ENCODE data around the gene LMBR1L. TPM values are rescaled to one million over a fixed set of nuclear protein-coding genes. Genes with fewer than 3 reads are reported as not detected.
A peak's percentile ranks its signal among the peaks of the same experiment; 100 is the strongest.

Gene LMBR1L
- total and polyA plus RNA-seq, 2 of the 13 experiments (the other 11 are each of a cell fraction or from before 2014, with no cell fraction given): 12.2 to 65.9 TPM

DNA sequence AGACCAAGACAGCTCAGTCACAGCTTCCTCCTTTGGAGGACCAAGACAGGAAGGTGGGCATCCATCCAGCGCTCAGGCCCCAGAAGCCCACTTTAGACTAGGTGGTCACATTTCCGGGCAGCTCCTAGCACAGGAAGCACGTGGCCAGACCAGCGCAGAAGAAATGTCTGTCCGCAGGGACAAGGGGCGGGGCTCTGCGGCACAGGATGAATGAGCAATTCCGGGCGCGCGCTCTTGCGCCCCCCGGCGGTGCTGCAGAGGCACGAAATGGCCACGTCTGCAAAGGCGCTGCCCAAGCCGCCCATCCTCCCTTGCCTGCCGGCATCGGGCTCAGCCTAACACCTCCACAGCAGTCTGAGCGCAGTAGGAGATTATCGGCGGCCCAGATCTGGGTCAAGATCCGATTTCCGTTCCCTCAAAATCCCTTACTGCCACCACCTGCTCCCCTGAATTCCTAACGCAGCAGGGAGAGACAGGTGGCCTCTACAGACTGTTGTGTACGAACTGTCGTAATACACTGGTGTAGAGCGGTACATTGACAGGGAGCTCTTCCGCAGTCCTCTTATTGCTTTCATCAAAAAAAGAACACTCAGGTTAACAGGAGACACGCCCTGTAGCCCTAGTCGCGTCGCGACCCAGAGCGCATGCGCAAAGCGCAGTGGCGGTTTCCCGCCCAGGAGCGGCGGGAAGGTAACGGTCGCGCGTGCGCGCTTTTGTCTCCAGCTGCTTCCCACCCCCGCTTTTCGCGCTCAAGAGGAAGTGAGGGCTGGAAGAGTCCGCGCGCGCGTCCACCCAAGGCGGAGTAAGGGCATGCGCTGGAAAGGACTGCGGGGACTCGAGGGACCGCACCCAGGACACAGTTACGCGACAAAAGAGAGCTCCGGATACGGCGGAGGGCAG, 19.8 kb upstream of the LMBR1L start (continued):
- TF ChIP-seq CHCHD3 (CRISPR knock-in tag; IDR thresholded peaks at IDR 0.05) (peak; percentile 97), ZNF10 (CRISPR knock-in tag; IDR thresholded peaks at IDR 0.05; ENCODE audit: borderline replicate concordance, low read depth) (no peak), KLF9 (CRISPR knock-in tag; IDR thresholded peaks at IDR 0.05; ENCODE audit: low read depth) (peak; percentile 66), ZSCAN20 (CRISPR knock-in tag; IDR thresholded peaks at IDR 0.05; ENCODE audit: borderline replicate concordance) (peak; percentile 23), ARID3A (IDR thresholded peaks at IDR 0.05; ENCODE audit: low read depth, low read length) (0 out of 2 replicates have a peak, but pooled peaks have one; percentile 18), ZNF484 (CRISPR knock-in tag; IDR thresholded peaks at IDR 0.05; ENCODE audit: borderline replicate concordance, low read depth) (no peak), RNF2 (conservative IDR thresholded peaks at IDR 0.05; ENCODE audit: low read depth) (peak; percentile 40; the same call in 1 of the 2 replicates), TBL1XR1 (IDR thresholded peaks at IDR 0.05; ENCODE audit: borderline replicate concordance, low read length, partially characterized antibody) (peak; percentile 54), ZNF3 (CRISPR knock-in tag; IDR thresholded peaks at IDR 0.05) (no peak), KAT8 (CRISPR knock-in tag; IDR thresholded peaks at IDR 0.05) (peak; percentile 62), ZBTB7B (CRISPR knock-in tag; IDR thresholded peaks at IDR 0.05) (no peak; the same call in none of the 2 replicates)
- TF ChIP-seq, protein P1, sequence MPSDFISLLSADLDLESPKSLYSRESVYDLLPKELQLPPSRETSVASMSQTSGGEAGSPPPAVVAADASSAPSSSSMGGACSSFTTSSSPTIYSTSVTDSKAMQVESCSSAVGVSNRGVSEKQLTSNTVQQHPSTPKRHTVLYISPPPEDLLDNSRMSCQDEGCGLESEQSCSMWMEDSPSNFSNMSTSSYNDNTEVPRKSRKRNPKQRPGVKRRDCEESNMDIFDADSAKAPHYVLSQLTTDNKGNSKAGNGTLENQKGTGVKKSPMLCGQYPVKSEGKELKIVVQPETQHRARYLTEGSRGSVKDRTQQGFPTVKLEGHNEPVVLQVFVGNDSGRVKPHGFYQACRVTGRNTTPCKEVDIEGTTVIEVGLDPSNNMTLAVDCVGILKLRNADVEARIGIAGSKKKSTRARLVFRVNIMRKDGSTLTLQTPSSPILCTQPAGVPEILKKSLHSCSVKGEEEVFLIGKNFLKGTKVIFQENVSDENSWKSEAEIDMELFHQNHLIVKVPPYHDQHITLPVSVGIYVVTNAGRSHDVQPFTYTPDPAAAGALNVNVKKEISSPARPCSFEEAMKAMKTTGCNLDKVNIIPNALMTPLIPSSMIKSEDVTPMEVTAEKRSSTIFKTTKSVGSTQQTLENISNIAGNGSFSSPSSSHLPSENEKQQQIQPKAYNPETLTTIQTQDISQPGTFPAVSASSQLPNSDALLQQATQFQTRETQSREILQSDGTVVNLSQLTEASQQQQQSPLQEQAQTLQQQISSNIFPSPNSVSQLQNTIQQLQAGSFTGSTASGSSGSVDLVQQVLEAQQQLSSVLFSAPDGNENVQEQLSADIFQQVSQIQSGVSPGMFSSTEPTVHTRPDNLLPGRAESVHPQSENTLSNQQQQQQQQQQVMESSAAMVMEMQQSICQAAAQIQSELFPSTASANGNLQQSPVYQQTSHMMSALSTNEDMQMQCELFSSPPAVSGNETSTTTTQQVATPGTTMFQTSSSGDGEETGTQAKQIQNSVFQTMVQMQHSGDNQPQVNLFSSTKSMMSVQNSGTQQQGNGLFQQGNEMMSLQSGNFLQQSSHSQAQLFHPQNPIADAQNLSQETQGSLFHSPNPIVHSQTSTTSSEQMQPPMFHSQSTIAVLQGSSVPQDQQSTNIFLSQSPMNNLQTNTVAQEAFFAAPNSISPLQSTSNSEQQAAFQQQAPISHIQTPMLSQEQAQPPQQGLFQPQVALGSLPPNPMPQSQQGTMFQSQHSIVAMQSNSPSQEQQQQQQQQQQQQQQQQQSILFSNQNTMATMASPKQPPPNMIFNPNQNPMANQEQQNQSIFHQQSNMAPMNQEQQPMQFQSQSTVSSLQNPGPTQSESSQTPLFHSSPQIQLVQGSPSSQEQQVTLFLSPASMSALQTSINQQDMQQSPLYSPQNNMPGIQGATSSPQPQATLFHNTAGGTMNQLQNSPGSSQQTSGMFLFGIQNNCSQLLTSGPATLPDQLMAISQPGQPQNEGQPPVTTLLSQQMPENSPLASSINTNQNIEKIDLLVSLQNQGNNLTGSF (CRISPR knock-in tag; IDR thresholded peaks at IDR 0.05): peak; percentile 75
- TF ChIP-seq, protein P2, sequence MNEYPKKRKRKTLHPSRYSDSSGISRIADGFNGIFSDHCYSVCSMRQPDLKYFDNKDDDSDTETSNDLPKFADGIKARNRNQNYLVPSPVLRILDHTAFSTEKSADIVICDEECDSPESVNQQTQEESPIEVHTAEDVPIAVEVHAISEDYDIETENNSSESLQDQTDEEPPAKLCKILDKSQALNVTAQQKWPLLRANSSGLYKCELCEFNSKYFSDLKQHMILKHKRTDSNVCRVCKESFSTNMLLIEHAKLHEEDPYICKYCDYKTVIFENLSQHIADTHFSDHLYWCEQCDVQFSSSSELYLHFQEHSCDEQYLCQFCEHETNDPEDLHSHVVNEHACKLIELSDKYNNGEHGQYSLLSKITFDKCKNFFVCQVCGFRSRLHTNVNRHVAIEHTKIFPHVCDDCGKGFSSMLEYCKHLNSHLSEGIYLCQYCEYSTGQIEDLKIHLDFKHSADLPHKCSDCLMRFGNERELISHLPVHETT (CRISPR knock-in tag; conservative IDR thresholded peaks at IDR 0.05): peak; percentile 13; the same call in 1 of the 2 replicates
- TF ChIP-seq, protein P3, sequence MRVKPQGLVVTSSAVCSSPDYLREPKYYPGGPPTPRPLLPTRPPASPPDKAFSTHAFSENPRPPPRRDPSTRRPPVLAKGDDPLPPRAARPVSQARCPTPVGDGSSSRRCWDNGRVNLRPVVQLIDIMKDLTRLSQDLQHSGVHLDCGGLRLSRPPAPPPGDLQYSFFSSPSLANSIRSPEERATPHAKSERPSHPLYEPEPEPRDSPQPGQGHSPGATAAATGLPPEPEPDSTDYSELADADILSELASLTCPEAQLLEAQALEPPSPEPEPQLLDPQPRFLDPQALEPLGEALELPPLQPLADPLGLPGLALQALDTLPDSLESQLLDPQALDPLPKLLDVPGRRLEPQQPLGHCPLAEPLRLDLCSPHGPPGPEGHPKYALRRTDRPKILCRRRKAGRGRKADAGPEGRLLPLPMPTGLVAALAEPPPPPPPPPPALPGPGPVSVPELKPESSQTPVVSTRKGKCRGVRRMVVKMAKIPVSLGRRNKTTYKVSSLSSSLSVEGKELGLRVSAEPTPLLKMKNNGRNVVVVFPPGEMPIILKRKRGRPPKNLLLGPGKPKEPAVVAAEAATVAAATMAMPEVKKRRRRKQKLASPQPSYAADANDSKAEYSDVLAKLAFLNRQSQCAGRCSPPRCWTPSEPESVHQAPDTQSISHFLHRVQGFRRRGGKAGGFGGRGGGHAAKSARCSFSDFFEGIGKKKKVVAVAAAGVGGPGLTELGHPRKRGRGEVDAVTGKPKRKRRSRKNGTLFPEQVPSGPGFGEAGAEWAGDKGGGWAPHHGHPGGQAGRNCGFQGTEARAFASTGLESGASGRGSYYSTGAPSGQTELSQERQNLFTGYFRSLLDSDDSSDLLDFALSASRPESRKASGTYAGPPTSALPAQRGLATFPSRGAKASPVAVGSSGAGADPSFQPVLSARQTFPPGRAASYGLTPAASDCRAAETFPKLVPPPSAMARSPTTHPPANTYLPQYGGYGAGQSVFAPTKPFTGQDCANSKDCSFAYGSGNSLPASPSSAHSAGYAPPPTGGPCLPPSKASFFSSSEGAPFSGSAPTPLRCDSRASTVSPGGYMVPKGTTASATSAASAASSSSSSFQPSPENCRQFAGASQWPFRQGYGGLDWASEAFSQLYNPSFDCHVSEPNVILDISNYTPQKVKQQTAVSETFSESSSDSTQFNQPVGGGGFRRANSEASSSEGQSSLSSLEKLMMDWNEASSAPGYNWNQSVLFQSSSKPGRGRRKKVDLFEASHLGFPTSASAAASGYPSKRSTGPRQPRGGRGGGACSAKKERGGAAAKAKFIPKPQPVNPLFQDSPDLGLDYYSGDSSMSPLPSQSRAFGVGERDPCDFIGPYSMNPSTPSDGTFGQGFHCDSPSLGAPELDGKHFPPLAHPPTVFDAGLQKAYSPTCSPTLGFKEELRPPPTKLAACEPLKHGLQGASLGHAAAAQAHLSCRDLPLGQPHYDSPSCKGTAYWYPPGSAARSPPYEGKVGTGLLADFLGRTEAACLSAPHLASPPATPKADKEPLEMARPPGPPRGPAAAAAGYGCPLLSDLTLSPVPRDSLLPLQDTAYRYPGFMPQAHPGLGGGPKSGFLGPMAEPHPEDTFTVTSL (CRISPR knock-in tag; IDR thresholded peaks at IDR 0.05; ENCODE audit: borderline replicate concordance): peak; percentile 55
